ENCODE measurements around the gene PTPN14.
A peak's percentile ranks its signal among the peaks of the same experiment; 100 is the strongest.
"Not testable (repeated sequence)": the region's sequence is repeated elsewhere in the genome, so short reads cannot be mapped to it uniquely, and the experiment has no call there.

The PTPN14 gene

GRCh38 chr1:214492401-214493075, 58.9 kb downstream of the PTPN14 start:
- no peak overlapping the region for H3K4me2 ChIP-seq (ENCODE audit: low read depth, low read length, poor library complexity, severe bottlenecking)

GRCh38 chr1:214491468-214492146, 59.8 kb downstream of the PTPN14 start:
- no peaks in the 10 kb centered on the region for H3K9me2 ChIP-seq (replicated peaks; ENCODE audit: low read depth, low read length)
- H3K4me1 ChIP-seq (ENCODE audit: insufficient read depth, low read length, poor library complexity, severe bottlenecking) = no peaks in the 10 kb centered on the region
- no peaks in the 10 kb centered on the region for H3K36me3 ChIP-seq (ENCODE audit: insufficient read depth, low read length)
- H3K9ac ChIP-seq (ENCODE audit: low read depth, low read length, poor library complexity, severe bottlenecking) = no peak overlapping the region
- H4K20me1 ChIP-seq (ENCODE audit: insufficient read depth, low read length, poor library complexity, severe bottlenecking) = no peaks in the 10 kb centered on the region
- no peak overlapping the region for H3K4me2 ChIP-seq (ENCODE audit: low read depth, low read length, poor library complexity, severe bottlenecking)
- no peak overlapping the region for H3K4me3 ChIP-seq (ENCODE audit: low read length, poor library complexity, severe bottlenecking)
- 0 out of 2 replicates have a peak, but pooled peaks cover 3% of the 10 kb centered on the region for H3K79me2 ChIP-seq (ENCODE audit: insufficient read depth, low read length)
- no peaks in the 10 kb centered on the region for H3K27me3 ChIP-seq (ENCODE audit: insufficient read depth, low read length, poor library complexity, severe bottlenecking)
- TF ChIP-seq CTCF (conservative IDR thresholded peaks at IDR 0.05; ENCODE audit: low read length) (0 out of 2 replicates have a peak, but pooled peaks have one; percentile 11), EZH2phosphoT487 (IDR thresholded peaks at IDR 0.05; ENCODE audit: borderline replicate concordance) (no peak)
- H3K9me3 ChIP-seq (ENCODE audit: insufficient read depth, low read depth, low read length) = no peaks in the 10 kb centered on the region
- H2AFZ ChIP-seq (ENCODE audit: low read length) = no peak overlapping the region
- no peaks in the 10 kb centered on the region for H3F3A ChIP-seq (ENCODE audit: low read depth)

More at GRCh38 chr1:214492401-214493075, 58.9 kb downstream of the PTPN14 start:
- H3K27me3 ChIP-seq (ENCODE audit: insufficient read depth, low read length, poor library complexity, severe bottlenecking) = no peaks in the 10 kb centered on the region
- no peaks in the 10 kb centered on the region for H4K20me1 ChIP-seq (ENCODE audit: insufficient read depth, low read length, poor library complexity, severe bottlenecking)
- no peaks in the 10 kb centered on the region for H3K9me3 ChIP-seq (ENCODE audit: insufficient read depth, low read depth, low read length)
- no peak overlapping the region for H2AFZ ChIP-seq (ENCODE audit: low read length)
- H3F3A ChIP-seq (ENCODE audit: low read depth) = no peaks in the 10 kb centered on the region
- 0 out of 2 replicates have a peak, but pooled peaks cover 3% of the 10 kb centered on the region for H3K79me2 ChIP-seq (ENCODE audit: insufficient read depth, low read length)
- no peaks in the 10 kb centered on the region for H3K9me2 ChIP-seq (replicated peaks; ENCODE audit: low read depth, low read length)
- no peaks in the 10 kb centered on the region for H3K4me1 ChIP-seq (ENCODE audit: insufficient read depth, low read length, poor library complexity, severe bottlenecking)
- no peak overlapping the region for H3K4me3 ChIP-seq (ENCODE audit: low read length, poor library complexity, severe bottlenecking)
- no peaks in the 10 kb centered on the region for H3K36me3 ChIP-seq (ENCODE audit: insufficient read depth, low read length)
- TF ChIP-seq EZH2phosphoT487 (IDR thresholded peaks at IDR 0.05; ENCODE audit: borderline replicate concordance) (no peak), CTCF (conservative IDR thresholded peaks at IDR 0.05; ENCODE audit: low read length) (no peak)
- no peak overlapping the region for H3K9ac ChIP-seq (ENCODE audit: low read depth, low read length, poor library complexity, severe bottlenecking)

GRCh38 chr1:214485151-214485550, 66.3 kb downstream of the PTPN14 start:
- H3K4me2 ChIP-seq (ENCODE audit: low read depth, low read length, poor library complexity, severe bottlenecking) = no peak overlapping the region
- H4K20me1 ChIP-seq (ENCODE audit: insufficient read depth, low read length, poor library complexity, severe bottlenecking) = no peaks in the 10 kb centered on the region
- no peaks in the 10 kb centered on the region for H3K4me1 ChIP-seq (ENCODE audit: insufficient read depth, low read length, poor library complexity, severe bottlenecking)
- H3K4me3 ChIP-seq (ENCODE audit: low read length, poor library complexity, severe bottlenecking) = no peak overlapping the region
- H2AFZ ChIP-seq (ENCODE audit: low read length) = no peak overlapping the region
- no peaks in the 10 kb centered on the region for H3K79me2 ChIP-seq (ENCODE audit: insufficient read depth, low read length)
- no peak for TF ChIP-seq EZH2phosphoT487 (IDR thresholded peaks at IDR 0.05; ENCODE audit: borderline replicate concordance)
- no peak for TF ChIP-seq CTCF (conservative IDR thresholded peaks at IDR 0.05; ENCODE audit: low read length)
- H3F3A ChIP-seq (ENCODE audit: low read depth) = no peaks in the 10 kb centered on the region
- no peaks in the 10 kb centered on the region for H3K9me2 ChIP-seq (replicated peaks; ENCODE audit: low read depth, low read length)
- H3K9ac ChIP-seq (ENCODE audit: low read depth, low read length, poor library complexity, severe bottlenecking) = no peak overlapping the region
- H3K36me3 ChIP-seq (ENCODE audit: insufficient read depth, low read length) = no peaks in the 10 kb centered on the region
- no peaks in the 10 kb centered on the region for H3K27me3 ChIP-seq (ENCODE audit: insufficient read depth, low read length, poor library complexity, severe bottlenecking)
- H3K9me3 ChIP-seq (ENCODE audit: insufficient read depth, low read depth, low read length) = no peaks in the 10 kb centered on the region

GRCh38 chr1:214483180-214483579, 68.2 kb downstream of the PTPN14 start:
- not testable (repeated sequence) for H3K36me3 ChIP-seq (ENCODE audit: insufficient read depth, low read length); H3F3A ChIP-seq (ENCODE audit: low read depth); H3K27me3 ChIP-seq (ENCODE audit: insufficient read depth, low read length, poor library complexity, severe bottlenecking); H3K9me3 ChIP-seq (ENCODE audit: insufficient read depth, low read depth, low read length); H3K4me2 ChIP-seq (ENCODE audit: low read depth, low read length, poor library complexity, severe bottlenecking); H4K20me1 ChIP-seq (ENCODE audit: insufficient read depth, low read length, poor library complexity, severe bottlenecking); H3K4me3 ChIP-seq (ENCODE audit: low read length, poor library complexity, severe bottlenecking); H3K9me2 ChIP-seq (replicated peaks; ENCODE audit: low read depth, low read length); H3K79me2 ChIP-seq (ENCODE audit: insufficient read depth, low read length); H3K4me1 ChIP-seq (ENCODE audit: insufficient read depth, low read length, poor library complexity, severe bottlenecking); H2AFZ ChIP-seq (ENCODE audit: low read length); H3K9ac ChIP-seq (ENCODE audit: low read depth, low read length, poor library complexity, severe bottlenecking)

GRCh38 chr1:214481983-214482634, 69.3 kb downstream of the PTPN14 start:
- H3K4me3 ChIP-seq (ENCODE audit: low read length, poor library complexity, severe bottlenecking); H3K9me3 ChIP-seq (ENCODE audit: insufficient read depth, low read depth, low read length); H3K9me2 ChIP-seq (replicated peaks; ENCODE audit: low read depth, low read length): not testable (repeated sequence)

More at GRCh38 chr1:214481983-214482634, 69.3 kb downstream of the PTPN14 start:
- H3F3A ChIP-seq (ENCODE audit: low read depth); H3K27me3 ChIP-seq (ENCODE audit: insufficient read depth, low read length, poor library complexity, severe bottlenecking); H2AFZ ChIP-seq (ENCODE audit: low read length); H3K4me1 ChIP-seq (ENCODE audit: insufficient read depth, low read length, poor library complexity, severe bottlenecking); H3K36me3 ChIP-seq (ENCODE audit: insufficient read depth, low read length); H3K79me2 ChIP-seq (ENCODE audit: insufficient read depth, low read length); H3K9ac ChIP-seq (ENCODE audit: low read depth, low read length, poor library complexity, severe bottlenecking); H3K4me2 ChIP-seq (ENCODE audit: low read depth, low read length, poor library complexity, severe bottlenecking); H4K20me1 ChIP-seq (ENCODE audit: insufficient read depth, low read length, poor library complexity, severe bottlenecking): not testable (repeated sequence)
